ENCODE results near the gene NKAIN2.

The NKAIN2 gene

GRCh38 chr6:123849406-123849805, 45.7 kb downstream of the NKAIN2 start:
- no peak overlapping the region for H3K27ac ChIP-seq (ENCODE audit: low read length)
- no peaks in the 10 kb centered on the region for H3K9me3 ChIP-seq (ENCODE audit: control insufficient read depth, low read depth, low read length)
- no peaks in the 10 kb centered on the region for H3K4me1 ChIP-seq (ENCODE audit: control insufficient read depth, low read depth, low read length)
- no peak overlapping the region for H3K4me3 ChIP-seq (ENCODE audit: low read length)
- no peaks in the 10 kb centered on the region for H3K36me3 ChIP-seq (ENCODE audit: control insufficient read depth, low read depth, low read length)
- no peak overlapping the region for H3K9ac ChIP-seq (ENCODE audit: low read length)
- H3K27me3 ChIP-seq (ENCODE audit: control insufficient read depth, insufficient read depth, low read length) = no peaks in the 10 kb centered on the region

DNA sequence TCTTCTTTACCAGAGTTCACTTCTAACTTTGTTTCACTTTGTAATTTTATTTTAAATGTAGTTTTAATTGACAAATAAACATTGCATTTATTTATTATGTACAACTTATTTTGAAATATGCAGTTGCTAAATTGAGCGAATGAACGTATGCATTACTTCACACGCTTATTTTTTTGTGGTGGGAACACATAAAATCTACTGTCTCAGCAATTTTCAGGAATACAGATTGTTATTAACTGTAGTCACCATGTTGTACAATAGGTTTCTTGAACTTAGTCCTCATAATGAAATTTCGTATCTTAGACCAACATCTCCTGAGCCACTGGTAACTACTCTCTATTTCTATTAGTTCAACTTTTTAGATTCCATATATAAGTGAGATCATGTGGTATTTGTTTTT, 46.9 kb downstream of the NKAIN2 start:
- Histone ChIP-seq H3K4me3 (ENCODE audit: low read length) (no peak overlapping the region), H3K4me1 (ENCODE audit: control insufficient read depth, low read depth, low read length) (no peaks in the 10 kb centered on the region), H3K36me3 (ENCODE audit: control insufficient read depth, low read depth, low read length) (no peaks in the 10 kb centered on the region), H3K9ac (ENCODE audit: low read length) (no peak overlapping the region), H3K9me3 (ENCODE audit: control insufficient read depth, low read depth, low read length) (no peaks in the 10 kb centered on the region), H3K27ac (ENCODE audit: low read length) (no peak overlapping the region), H3K27me3 (ENCODE audit: control insufficient read depth, insufficient read depth, low read length) (no peaks in the 10 kb centered on the region)

DNA sequence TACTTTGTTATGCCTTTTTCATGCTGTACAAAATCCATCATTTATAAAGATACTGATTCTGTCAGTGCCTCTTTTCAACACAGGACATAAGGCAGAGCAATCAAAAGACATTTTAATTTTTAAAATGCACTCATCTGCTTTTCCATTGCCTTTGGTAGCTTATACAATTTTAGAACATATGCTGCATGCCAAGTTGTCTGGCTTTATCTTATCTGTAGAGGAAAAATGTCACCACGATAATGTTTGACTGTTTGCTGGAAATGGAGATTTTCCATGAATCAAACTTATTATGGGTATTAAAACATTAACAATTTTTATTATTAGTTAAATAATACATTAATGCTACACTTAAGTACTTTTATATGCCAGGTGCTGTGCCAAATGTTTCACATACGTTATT, 50.5 kb downstream of the NKAIN2 start:
- Histone ChIP-seq H3K27me3 (ENCODE audit: control insufficient read depth, insufficient read depth, low read length) (no peaks in the 10 kb centered on the region), H3K9me3 (ENCODE audit: control insufficient read depth, low read depth, low read length) (no peaks in the 10 kb centered on the region), H3K27ac (ENCODE audit: low read length) (no peak overlapping the region), H3K4me1 (ENCODE audit: control insufficient read depth, low read depth, low read length) (no peaks in the 10 kb centered on the region), H3K36me3 (ENCODE audit: control insufficient read depth, low read depth, low read length) (no peaks in the 10 kb centered on the region), H3K4me3 (ENCODE audit: low read length) (no peak overlapping the region), H3K9ac (ENCODE audit: low read length) (no peak overlapping the region)

DNA sequence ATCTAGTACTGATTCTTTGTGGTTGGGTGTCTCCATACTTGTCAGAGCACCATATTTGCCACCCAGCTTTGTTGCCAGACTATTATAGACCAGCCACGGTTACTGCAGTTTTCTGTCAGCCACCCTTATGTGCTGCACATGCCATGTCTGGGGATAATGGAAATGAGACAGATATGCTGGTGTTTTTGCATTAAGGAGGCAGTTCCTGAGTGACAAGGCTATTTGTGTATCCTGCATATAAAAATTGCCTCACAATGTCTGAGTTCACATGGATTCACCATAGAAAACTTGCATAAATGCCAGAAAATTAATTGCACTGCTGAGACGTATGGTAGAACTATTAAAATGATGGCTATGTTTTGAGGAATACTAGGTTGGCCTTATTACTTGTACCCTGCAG, 51.8 kb downstream of the NKAIN2 start:
- H3K9ac ChIP-seq (ENCODE audit: low read length) = no peak overlapping the region
- H3K4me1 ChIP-seq (ENCODE audit: control insufficient read depth, low read depth, low read length) = no peaks in the 10 kb centered on the region
- H3K27ac ChIP-seq (ENCODE audit: low read length) = no peak overlapping the region
- no peak overlapping the region for H3K4me3 ChIP-seq (ENCODE audit: low read length)
- no peaks in the 10 kb centered on the region for H3K9me3 ChIP-seq (ENCODE audit: control insufficient read depth, low read depth, low read length)
- H3K36me3 ChIP-seq (ENCODE audit: control insufficient read depth, low read depth, low read length) = no peaks in the 10 kb centered on the region
- H3K27me3 ChIP-seq (ENCODE audit: control insufficient read depth, insufficient read depth, low read length) = no peaks in the 10 kb centered on the region

- Histone ChIP-seq H3K27ac (ENCODE audit: low read length) (no peak overlapping the region), H3K27me3 (ENCODE audit: control insufficient read depth, insufficient read depth, low read length) (no peaks in the 10 kb centered on the region), H3K4me3 (ENCODE audit: low read length) (no peak overlapping the region), H3K4me1 (ENCODE audit: control insufficient read depth, low read depth, low read length) (no peaks in the 10 kb centered on the region), H3K36me3 (ENCODE audit: control insufficient read depth, low read depth, low read length) (no peaks in the 10 kb centered on the region), H3K9ac (ENCODE audit: low read length) (no peak overlapping the region), H3K9me3 (ENCODE audit: control insufficient read depth, low read depth, low read length) (no peaks in the 10 kb centered on the region)
Observed at GRCh38 chr6:123859291-123859690, 55.6 kb downstream of the NKAIN2 start.

DNA sequence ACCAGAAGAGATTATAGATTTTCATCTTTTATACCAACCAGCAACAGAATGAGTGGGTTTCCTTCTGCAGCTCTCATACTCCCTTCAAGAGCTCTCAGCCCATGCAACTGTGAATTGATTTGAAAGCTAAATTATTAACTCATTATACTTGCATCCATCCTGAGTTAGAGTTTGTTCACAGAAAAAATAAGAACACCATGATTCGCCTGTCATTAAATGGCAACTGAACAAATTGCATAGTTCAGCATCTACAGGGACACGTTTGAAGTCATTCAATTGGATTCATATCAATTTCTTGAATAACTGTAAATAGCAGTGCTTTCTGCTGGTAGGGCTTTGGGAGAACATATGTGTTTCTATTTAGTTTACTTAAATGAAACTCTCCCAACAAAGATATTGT, 65.7 kb downstream of the NKAIN2 start:
- H3K4me3 ChIP-seq (ENCODE audit: low read length) = no peak overlapping the region
- H3K4me1 ChIP-seq (ENCODE audit: control insufficient read depth, low read depth, low read length) = no peaks in the 10 kb centered on the region
- no peaks in the 10 kb centered on the region for H3K27me3 ChIP-seq (ENCODE audit: control insufficient read depth, insufficient read depth, low read length)
- no peaks in the 10 kb centered on the region for H3K9me3 ChIP-seq (ENCODE audit: control insufficient read depth, low read depth, low read length)
- no peak overlapping the region for H3K9ac ChIP-seq (ENCODE audit: low read length)
- no peaks in the 10 kb centered on the region for H3K36me3 ChIP-seq (ENCODE audit: control insufficient read depth, low read depth, low read length)
- H3K27ac ChIP-seq (ENCODE audit: low read length) = no peak overlapping the region

DNA sequence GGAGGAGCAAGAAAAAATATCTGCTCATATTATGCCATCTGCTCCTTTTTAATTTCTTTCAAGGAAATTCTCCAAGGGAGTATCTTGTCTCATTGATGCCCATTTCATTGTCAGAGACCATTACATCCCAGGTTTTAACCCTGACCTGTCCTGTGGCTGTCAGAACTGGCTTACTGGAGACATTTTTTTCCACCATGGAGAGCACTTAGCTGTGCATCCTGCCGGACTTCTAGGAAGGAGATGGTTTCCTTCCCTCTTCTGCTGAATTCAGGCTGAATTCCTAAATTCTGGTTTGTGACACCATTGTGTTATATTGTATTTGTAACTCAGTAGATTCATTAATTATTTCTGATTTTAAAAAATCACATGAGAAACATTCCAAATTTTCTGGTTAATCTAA, 70.3 kb downstream of the NKAIN2 start:
- H3K4me3 ChIP-seq (ENCODE audit: low read length) = no peak overlapping the region
- no peaks in the 10 kb centered on the region for H3K4me1 ChIP-seq (ENCODE audit: control insufficient read depth, low read depth, low read length)
- H3K27ac ChIP-seq (ENCODE audit: low read length) = no peak overlapping the region
- H3K36me3 ChIP-seq (ENCODE audit: control insufficient read depth, low read depth, low read length) = no peaks in the 10 kb centered on the region
- no peak overlapping the region for H3K9ac ChIP-seq (ENCODE audit: low read length)
- H3K9me3 ChIP-seq (ENCODE audit: control insufficient read depth, low read depth, low read length) = no peaks in the 10 kb centered on the region
- no peaks in the 10 kb centered on the region for H3K27me3 ChIP-seq (ENCODE audit: control insufficient read depth, insufficient read depth, low read length)

GRCh38 chr6:123875784-123876183, 72.1 kb downstream of the NKAIN2 start:
- no peaks in the 10 kb centered on the region for H3K27me3 ChIP-seq (ENCODE audit: control insufficient read depth, insufficient read depth, low read length)

DNA sequence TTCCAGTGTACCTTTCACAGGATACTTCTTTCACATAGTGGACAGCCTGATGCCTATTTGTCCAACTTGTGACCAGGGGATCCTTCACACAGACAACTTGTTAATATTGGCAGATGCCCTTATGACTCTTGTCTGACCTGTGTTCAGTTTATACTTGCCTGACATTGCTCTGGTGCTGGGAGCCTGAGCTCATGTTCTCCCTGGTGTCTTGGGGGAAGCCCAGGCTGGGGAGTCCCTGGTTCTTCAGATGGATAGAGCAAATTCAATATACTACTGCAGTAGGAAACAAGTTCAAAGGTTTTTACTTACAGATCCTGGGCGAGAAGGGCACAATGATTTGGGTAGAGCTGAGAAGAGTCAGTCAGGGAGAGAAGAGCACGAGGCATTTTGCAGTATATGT, 76.1 kb downstream of the NKAIN2 start:
- Histone ChIP-seq H3K9me3 (ENCODE audit: control insufficient read depth, low read depth, low read length) (no peaks in the 10 kb centered on the region), H3K36me3 (ENCODE audit: control insufficient read depth, low read depth, low read length) (no peaks in the 10 kb centered on the region), H3K4me3 (ENCODE audit: low read length) (no peak overlapping the region), H3K27ac (ENCODE audit: low read length) (no peak overlapping the region), H3K4me1 (ENCODE audit: control insufficient read depth, low read depth, low read length) (no peaks in the 10 kb centered on the region), H3K9ac (ENCODE audit: low read length) (no peak overlapping the region), H3K27me3 (ENCODE audit: control insufficient read depth, insufficient read depth, low read length) (no peaks in the 10 kb centered on the region)

More at GRCh38 chr6:123875784-123876183, 72.1 kb downstream of the NKAIN2 start:
- no peak overlapping the region for H3K4me3 ChIP-seq (ENCODE audit: low read length)
- H3K9ac ChIP-seq (ENCODE audit: low read length) = no peak overlapping the region
- no peaks in the 10 kb centered on the region for H3K4me1 ChIP-seq (ENCODE audit: control insufficient read depth, low read depth, low read length)
- no peak overlapping the region for H3K27ac ChIP-seq (ENCODE audit: low read length)
- H3K36me3 ChIP-seq (ENCODE audit: control insufficient read depth, low read depth, low read length) = no peaks in the 10 kb centered on the region
- H3K9me3 ChIP-seq (ENCODE audit: control insufficient read depth, low read depth, low read length) = no peaks in the 10 kb centered on the region

- no peaks in the 10 kb centered on the region for H3K9me3 ChIP-seq (ENCODE audit: control insufficient read depth, low read depth, low read length)
- no peak overlapping the region for H3K4me3 ChIP-seq (ENCODE audit: low read length)
- no peak overlapping the region for H3K27ac ChIP-seq (ENCODE audit: low read length)
- H3K27me3 ChIP-seq (ENCODE audit: control insufficient read depth, insufficient read depth, low read length) = no peaks in the 10 kb centered on the region
- H3K4me1 ChIP-seq (ENCODE audit: control insufficient read depth, low read depth, low read length) = no peaks in the 10 kb centered on the region
- H3K36me3 ChIP-seq (ENCODE audit: control insufficient read depth, low read depth, low read length) = no peaks in the 10 kb centered on the region
- no peak overlapping the region for H3K9ac ChIP-seq (ENCODE audit: low read length)
Observed at GRCh38 chr6:123888771-123889513, 85.3 kb downstream of the NKAIN2 start.

GRCh38 chr6:123895346-123895745, 91.7 kb downstream of the NKAIN2 start:
- H3K4me1 ChIP-seq (ENCODE audit: control insufficient read depth, low read depth, low read length) = no peaks in the 10 kb centered on the region
- no peak overlapping the region for H3K9ac ChIP-seq (ENCODE audit: low read length)
- no peak overlapping the region for H3K27ac ChIP-seq (ENCODE audit: low read length)
- H3K27me3 ChIP-seq (ENCODE audit: control insufficient read depth, insufficient read depth, low read length) = no peaks in the 10 kb centered on the region
- no peaks in the 10 kb centered on the region for H3K9me3 ChIP-seq (ENCODE audit: control insufficient read depth, low read depth, low read length)
- H3K36me3 ChIP-seq (ENCODE audit: control insufficient read depth, low read depth, low read length) = no peaks in the 10 kb centered on the region
- H3K4me3 ChIP-seq (ENCODE audit: low read length) = no peak overlapping the region

DNA sequence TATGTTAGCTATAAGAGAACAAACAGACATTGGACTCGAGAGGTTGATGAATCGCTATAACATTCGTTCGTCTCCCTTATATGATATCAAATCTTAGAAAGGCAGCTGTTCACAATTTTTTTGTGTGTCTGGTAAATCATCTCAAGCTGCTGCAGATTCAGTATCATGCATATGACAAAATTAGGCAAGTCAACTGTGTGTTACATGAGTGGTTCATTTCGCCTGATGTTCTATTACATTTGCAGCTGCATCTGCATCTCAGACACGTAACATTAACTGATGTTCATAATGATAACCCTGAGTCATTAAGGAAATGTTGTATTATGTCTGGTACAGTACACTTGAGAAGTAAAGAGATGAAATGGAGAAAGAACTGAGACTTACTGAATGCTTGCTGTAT, 92.1 kb downstream of the NKAIN2 start:
- no peaks in the 10 kb centered on the region for H3K36me3 ChIP-seq (ENCODE audit: control insufficient read depth, low read depth, low read length)
- H3K27me3 ChIP-seq (ENCODE audit: control insufficient read depth, insufficient read depth, low read length) = no peaks in the 10 kb centered on the region
- no peaks in the 10 kb centered on the region for H3K9me3 ChIP-seq (ENCODE audit: control insufficient read depth, low read depth, low read length)
- H3K4me3 ChIP-seq (ENCODE audit: low read length) = no peak overlapping the region
- no peak overlapping the region for H3K27ac ChIP-seq (ENCODE audit: low read length)
- H3K9ac ChIP-seq (ENCODE audit: low read length) = no peak overlapping the region
- no peaks in the 10 kb centered on the region for H3K4me1 ChIP-seq (ENCODE audit: control insufficient read depth, low read depth, low read length)
